ENCODE measurements around the gene SBNO1.
"Not testable (repeated sequence)": the region's sequence is repeated elsewhere in the genome, so short reads cannot be mapped to it uniquely, and the experiment has no call there.

Gene SBNO1

DNA sequence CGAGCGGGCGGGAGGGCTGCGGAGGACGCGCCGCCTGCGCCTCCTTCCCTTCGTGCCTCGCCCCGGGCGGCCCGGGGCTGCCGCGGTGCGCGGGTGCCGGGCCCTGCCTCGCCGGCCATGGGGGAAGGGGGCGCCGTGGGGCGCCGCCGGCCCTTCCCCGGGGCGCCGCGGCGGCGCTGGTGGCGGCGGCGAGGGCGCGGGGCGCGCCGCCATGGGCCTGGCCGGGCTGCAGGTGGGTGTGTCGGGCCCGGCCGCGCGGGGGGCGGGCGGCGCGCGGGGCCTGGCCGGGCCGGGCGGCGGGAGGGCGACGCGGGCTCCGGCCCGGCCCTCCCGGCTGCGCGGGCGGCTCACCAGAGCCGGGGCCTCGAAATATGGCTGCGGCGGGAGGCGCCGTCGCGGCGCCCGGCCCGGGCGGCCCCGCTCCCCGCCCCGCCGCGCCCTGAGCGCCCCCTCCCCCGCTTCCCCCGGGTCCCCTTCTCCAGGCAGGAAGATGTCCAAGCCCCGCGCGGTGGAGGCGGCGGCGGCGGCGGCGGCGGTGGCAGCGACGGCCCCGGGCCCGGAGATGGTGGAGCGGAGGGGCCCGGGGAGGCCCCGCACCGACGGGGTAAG, 24.4 kb upstream of the SBNO1 start:
- DNase-seq (ENCODE audit: low read depth in 2 of 2) = no peak

DNA sequence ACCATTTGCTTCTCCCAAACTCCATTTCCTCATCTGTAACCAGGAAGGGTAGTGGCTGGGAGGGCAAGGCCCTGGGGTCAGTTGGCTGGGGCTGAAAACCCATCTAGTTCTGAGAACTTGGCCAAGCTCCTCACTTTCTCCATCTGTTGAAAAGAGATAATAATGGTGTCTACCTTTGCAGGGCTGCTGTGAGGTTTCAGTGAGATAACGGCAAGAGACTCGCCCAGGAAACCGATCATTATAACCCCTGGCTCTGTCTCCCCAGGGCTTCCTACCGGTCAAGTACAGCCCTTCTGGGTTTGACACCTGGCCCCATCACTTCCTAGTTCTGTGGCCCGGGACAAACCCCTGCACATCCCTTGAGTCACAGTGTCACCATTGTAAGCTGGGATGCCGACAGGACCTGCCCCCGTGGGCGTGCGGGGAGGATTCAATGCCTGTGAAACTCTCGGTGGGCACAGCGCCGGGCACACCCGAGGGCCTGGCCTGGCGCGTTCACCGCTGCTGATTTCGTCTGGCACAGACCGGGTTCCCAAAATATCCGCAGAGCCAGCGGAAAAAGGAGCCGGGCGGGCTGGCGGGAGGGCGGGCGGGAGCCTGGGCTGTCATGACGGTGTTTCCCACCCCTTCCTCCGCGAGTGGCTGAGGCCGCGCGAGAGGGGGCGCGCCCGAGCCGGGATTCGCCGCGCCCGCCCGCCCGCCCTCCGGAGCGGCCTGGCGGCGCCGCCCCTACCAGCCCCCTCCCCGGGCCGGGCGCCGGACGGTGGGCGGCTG, 23.7 kb upstream of the SBNO1 start:
- DNase-seq (ENCODE audit: low read depth in 2 of 2) = peak; percentile 63 to 70

DNA sequence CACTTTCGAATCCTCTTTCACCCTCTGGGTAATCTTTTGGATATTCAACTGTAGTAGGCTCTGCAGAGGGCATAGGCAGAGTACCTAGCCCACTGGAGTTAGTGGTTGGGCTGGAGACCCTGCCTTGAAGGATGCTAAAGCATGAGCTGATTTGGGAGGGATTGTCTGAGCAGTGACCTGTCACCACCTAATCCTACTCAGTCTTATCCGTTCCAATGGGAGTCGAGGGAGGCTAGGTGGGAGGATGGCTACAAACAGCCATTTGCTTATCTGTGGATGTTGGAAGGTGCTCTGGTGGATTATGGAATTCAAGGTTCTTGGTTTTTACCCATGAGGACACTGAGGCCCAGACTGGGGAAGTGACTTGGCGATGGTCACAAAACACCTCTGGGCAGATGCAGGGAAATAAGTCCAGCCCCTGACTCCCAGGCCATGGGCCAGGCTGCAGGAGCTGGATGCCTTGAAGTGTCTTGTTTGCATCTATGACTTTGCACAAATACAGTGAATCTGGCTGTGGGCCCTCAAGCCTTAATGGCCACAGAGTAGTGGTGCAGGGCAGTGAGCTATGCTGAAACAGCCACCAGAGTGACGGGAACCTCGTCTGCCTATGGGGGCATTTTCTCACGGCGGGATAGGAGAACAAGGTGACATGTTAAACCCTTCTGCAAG, 23.0 kb upstream of the SBNO1 start:
- no peak for DNase-seq (ENCODE audit: low read depth in 2 of 2)

DNA sequence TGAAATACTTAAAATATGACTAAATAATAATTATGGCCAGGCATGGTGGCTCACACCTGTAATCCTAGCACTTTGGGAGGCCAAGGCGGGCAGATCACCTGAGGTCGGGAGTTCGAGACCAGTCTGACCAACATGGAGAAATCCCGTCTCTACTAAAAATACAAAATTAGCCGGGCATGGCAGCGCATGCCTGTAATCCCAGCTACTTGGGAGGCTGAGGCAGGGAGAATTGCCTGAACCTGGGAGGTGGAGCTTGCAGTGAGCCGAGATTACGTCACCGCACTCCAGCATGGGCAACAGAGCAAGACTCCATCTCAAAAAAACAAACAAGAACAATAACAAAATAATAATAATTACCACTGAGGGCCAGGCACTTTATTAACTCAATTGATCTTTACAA, 20.9 kb upstream of the SBNO1 start:
- DNase-seq (ENCODE audit: low read depth in 2 of 2) = not testable (repeated sequence)

DNA sequence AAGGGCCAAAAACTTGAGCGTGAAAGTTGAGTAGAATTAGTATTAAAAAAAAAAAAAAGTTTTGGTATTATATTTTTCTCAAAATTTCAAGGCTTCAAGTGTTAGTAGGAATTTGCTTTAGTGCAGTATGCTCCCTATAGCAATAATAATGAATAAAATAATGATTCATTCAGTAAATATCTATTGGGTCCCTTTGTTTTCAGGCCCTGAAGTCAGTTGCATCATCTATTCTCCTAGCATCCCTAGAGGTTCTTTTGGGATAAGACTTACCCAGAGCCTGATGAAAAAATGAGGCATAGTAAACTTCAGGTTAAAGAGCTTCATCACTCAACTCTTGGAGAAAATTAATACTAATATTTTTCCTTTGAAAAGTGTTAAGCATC, 20.3 kb upstream of the SBNO1 start:
- no peak for DNase-seq (ENCODE audit: low read depth in 2 of 2)

DNA sequence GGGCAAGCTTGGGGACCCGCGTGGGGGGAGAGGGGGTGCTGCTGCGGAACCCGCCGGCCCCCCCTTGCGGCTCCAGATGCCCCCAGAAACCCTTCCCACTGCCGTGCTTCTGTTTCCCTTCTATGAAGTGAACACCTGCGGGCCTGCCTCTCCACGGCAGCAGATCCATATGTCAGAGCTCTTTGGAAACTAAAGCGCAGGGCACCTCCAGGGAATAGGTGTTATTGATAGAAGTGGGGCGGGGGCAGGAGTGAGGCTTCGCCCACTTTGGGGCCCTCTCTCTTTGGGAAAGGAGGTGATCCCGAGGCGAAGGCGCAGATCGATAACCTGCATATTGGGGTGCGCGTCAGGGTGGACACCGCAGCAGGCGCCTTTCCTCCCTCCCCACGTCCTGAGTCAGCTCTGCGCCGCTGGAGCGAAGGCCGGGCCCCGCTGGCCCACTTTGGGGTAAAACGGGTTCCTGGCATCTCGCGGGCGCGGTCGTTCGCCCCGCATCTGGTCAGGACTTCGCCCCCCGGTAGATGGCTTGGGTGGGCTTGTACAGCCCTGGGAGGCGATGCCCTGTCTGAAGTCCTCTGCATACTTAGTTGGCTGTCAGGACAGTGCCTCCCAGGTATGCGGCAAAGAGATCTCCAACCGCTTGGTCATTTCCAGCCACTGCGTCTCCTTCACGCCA, 19.8 kb upstream of the SBNO1 start:
- peak; percentile 11 to 13 for DNase-seq (ENCODE audit: low read depth in 2 of 2)

DNA sequence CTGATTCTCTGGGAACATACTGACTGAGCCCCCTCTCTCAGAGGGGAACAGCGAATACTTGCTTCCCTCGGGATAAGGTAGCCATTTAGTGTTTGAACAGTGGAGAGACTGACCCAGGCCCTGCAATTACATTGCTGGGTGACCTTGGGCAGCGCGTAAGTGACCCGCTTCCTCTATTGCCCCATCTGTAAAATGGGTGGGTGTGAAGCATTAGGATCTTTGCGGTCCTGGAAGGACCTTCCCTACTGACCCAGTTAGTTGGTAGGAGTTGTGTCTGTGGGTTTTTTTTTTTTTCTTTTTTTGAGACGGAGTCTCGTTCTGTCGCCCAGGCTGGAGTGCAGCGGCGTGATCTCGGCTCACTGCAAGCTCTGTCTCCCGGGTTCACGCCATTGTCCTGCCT, 18.0 kb upstream of the SBNO1 start:
- DNase-seq (ENCODE audit: low read depth in 2 of 2) = no peak

DNA sequence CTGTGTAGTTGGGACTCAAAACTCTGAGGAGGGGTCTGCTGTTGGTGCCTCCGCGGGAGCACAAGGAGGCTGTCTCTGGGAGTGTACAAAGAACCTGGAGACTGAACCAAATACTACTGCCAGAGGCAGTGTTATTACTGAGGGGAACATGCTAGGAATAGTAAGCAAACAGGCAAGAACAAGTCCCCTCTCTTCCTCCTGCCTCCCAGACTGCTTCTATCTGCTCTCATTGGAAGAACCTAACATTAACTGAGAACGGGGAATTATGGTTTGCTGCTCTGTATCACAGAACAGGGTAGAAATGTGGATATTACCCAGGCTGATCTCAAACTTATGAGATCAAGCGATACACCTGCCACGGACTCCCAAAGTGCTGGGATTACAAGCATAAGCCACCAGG, 14.7 kb upstream of the SBNO1 start:
- no peak for DNase-seq (ENCODE audit: low read depth in 2 of 2)

DNA sequence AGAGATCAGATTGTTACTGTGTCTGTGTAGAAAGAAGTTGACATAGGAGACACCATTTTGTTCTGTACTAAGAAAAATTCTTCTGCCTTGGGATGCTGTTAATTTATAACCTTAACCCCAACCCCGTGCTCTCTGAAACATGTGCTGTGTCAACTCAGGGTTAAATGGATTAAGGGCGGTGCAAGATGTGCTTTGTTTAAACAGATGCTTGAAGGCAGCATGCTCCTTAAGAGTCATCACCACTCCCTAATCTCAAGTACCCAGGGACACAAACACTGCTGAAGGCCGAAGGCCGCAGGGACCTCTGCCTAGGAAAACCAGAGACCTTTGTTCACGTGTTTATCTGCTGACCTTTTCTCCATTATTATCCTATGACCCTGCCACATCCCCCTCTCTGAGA, 7.8 kb upstream of the SBNO1 start:
- DNase-seq (ENCODE audit: low read depth in 2 of 2) = not testable (repeated sequence)

DNA sequence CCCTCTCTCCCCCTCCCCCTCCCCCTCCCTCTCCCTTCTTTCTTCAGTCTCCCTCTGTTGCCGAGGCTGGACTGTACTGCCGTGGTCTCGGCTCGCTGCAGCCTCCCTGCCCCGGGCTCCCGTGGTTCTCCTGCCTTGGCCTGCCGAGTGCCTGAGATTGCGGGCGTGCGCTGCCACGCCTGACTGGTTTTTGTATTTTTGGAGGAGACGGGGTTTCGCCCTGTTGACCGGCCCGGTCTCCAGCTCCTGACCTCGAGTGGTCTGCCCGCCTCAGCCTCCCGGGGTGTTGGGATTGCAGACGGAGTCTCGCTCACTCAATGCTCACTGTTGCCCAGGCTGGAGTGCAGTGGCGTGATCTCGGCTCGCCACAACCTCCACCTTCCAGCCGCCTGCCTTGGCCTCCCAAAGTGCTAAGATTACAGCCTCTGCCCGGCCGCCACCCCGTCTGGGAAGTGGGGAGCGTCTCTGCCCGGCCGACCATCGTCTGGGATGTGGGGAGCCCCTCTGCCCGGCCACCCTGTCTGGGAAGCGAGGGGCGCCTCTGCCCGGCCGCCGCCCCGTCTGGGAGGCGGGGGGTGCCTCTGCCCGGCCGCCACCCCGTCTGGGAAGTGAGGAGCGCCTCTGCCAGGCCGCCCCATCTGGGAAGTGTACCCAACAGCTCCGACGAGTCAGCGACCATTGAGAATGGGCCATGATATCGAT, 7.2 kb upstream of the SBNO1 start:
- not testable (repeated sequence) for DNase-seq (ENCODE audit: low read depth in 2 of 2)

DNA sequence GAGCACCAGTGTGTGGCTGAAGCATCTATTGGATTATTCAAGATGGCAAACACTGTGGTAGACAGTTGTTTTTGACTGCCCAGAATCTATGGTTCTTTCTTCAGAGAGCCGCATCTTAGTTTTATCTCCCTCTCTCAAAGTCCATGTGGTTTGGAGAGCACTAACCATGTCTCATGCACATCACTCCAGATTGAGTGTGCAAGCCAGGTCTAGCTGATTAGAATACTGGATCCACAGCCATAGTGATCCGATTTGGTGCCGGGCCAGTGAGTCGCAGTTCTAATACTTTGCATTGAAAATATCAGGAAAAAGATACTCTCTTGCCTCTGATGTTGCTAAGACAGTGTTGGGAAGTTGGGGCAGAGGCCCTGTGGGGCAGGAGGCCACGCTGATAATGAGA, 4.6 kb upstream of the SBNO1 start:
- no peak for DNase-seq (ENCODE audit: low read depth in 2 of 2)

DNA sequence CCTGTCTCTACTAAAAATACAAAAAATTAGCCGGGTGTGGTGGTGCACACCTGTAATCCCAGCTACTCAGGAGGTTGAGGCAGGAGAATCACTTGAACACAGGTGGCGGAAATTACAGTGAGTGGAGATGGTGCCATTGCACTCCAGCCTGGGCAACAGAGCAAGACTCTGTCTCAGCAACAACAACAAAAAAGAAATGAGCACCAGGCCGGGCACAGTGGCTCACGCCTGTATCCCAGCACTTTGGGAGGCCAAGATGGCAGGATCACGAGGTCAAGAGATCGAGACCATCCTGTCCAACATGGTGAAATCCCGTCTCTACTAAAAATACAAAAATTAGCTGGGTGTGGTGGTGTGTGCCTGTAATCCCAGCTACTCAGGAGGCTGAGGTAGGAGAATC, 3.8 kb upstream of the SBNO1 start:
- not testable (repeated sequence) for DNase-seq (ENCODE audit: low read depth in 2 of 2)

DNA sequence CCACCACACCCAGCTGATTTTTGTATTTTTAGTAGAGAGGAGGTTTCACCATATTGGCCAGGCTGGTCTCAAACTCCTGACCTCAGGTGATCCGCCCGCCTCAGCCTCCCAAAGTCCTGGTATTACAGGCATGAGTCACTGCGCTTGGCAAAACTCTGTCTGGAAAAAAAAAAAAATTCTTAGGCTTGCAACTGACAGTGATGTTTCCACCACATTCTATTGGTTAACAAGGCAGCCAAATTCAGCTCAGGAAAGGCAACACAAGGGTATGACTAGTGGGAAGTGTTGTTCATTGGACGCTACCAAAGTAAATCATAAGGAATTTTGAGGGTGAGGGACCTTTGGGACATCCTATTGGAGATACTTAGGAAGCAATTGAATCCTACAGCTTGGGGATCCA, 2.9 kb upstream of the SBNO1 start:
- DNase-seq (ENCODE audit: low read depth in 2 of 2) = no peak

DNA sequence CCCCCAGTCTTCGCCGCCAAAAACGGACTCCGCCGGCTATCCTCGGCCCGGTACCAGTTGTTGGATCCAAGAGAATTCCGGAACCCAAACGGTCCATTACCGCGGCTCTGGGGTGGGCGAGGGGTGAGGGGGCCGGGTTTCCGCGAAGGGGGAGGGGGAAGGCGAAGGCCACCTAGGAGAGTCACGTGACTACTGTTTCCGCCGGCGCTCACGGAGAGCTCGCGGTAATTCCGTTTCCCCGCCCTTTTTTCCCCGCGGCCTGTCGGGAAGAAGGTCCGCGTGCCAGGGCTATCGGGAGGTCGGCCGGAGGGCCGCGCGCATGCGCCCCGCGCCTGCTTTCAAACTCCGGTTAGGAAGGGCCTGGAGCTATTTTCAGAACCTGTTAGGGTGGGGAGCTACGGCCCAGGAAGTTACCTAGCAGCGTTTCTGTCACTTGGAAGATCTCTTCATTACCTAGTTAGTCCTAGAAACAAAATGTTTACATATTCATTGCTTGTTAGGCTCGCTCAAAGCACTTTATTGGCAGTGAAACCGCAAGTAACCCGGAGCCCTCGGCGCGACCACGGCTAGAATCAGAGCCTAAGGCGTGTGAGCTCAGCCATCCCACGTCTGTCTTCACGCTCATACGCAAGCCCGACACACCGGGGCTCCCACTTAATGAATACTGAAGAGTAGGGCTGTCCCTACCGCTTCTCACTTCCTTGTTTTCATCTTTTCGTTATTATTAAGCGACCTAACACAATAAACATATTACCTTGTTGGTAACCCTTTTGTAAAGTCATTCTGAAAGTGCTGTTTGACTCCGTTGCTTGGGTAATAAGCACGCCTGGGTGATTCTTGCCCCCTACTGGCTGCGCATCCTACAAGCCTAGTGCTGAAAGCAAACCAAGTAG, 624 bp upstream of the SBNO1 start:
- peak; percentile 92 to 96 for DNase-seq (ENCODE audit: low read depth in 2 of 2)

DNA sequence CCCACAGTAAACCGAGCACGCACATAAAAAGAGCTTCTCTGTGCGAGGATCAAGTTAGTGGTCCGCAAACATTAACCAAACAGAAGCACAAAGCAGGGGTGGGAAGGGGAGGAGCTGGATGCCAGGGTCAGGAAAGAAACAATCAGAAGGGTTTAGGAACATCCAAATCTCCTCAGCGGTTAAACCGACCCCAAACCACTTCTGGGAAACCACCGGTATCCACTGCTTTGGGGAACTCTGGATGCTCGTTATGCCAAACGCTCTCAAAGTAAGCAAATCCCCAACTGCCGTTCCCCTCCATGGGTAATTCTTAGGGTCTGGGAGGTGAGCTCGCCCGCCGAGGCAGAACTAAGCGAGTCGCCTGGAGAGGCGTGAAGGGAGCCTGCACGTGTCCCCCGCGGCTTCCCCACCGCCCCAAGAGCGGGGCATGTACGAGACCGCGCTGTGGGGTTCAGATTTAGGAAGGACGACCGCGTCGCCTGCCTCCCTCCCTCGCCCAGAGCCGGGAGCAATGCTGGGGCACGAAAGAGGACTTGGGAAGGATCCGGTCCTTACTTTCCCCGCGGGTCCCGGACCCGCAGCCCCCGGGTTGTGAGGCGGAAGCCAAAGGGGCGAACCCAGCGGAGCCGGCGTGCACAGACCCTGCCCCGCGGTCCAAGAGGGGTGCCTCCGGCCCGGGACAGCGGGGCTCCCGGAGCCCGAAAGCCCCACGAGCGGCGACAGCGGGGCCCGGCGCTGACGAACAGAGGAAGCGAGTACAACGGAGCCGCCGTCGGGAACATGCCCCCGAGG, 711 bp downstream of the SBNO1 start:
- DNase-seq (ENCODE audit: low read depth in 2 of 2) = peak; percentile 11 to 16

DNA sequence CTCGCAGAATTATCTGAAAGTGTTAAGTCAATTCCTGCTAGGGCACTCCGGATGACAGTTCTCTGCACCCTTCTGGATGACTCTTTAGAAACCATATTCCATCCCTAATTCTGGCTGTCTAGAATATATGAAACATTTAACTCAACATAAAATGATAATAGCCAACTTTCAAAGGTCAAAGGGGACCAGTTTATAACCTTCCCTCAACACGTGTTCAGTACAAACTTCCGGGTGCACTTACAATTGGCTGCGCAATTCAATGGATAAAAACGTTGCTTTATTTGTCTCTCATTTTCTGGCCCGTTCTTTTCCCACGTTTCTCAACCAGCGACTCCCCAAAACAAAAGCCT, 1.3 kb downstream of the SBNO1 start:
- peak in 1 of 2 donors; percentile 10 for DNase-seq (ENCODE audit: low read depth in 2 of 2)

DNA sequence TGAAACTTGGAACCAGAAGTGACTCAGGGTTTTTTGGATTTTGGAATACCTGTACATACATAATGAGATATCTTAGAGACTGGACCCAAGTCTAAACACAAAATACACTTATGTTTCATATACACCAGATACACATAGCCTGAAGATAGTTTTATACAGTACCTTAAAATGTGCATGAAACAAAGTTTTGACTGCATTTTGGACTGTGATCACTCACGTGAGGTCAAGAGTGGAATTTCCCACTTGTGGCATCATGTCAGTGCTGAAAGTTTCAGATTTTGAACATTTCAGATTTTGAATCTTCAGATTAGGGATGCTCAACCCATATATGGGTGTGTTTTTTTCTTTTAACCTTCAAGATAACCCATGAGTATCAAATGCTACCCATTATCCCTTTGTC, 6.6 kb downstream of the SBNO1 start:
- no peak for DNase-seq (ENCODE audit: low read depth in 2 of 2)

DNA sequence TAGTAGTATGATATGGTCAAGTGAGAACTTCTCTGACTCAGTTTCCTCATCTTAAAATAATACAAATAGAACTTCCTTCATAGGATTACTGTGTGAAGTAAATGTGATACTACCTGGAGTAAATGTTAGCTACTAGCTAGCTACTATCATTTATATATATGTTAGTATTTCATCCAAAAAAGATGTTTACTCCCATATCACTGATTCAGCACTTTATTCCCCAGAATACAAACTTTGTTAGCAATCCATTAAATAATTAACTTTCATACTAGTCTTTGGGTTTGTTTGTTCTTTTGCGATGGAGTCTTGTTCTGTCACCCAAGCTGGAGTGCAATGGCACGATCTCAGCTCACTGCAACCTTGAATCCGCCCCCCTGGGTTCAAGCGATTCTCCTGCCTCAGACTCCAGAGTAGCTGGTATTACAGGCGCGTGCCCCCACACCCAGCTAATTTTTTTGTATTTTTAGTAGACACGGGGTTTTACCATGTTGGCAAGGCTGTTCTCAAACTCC, 8.4 kb downstream of the SBNO1 start:
- DNase-seq (ENCODE audit: low read depth in 2 of 2) = no peak

DNA sequence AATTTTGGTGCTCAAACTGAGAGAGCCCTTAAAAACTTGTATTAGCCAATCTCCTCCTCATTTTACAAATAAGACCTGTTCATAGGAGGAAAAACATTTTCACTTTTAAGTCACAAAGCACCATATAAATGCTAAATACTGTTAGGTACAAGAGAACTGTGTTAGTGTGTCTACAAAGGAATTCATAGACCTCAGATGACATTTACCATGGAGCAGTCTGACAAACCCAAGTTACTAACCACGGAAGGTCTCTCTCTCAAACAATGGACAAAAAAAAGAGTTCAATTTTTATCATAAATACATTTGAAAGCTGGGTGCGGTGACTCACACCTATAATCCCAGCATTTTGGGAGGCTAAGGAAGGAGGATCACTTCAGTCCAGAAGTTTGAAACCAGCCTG, 10.0 kb downstream of the SBNO1 start:
- no peak for DNase-seq (ENCODE audit: low read depth in 2 of 2)

DNA sequence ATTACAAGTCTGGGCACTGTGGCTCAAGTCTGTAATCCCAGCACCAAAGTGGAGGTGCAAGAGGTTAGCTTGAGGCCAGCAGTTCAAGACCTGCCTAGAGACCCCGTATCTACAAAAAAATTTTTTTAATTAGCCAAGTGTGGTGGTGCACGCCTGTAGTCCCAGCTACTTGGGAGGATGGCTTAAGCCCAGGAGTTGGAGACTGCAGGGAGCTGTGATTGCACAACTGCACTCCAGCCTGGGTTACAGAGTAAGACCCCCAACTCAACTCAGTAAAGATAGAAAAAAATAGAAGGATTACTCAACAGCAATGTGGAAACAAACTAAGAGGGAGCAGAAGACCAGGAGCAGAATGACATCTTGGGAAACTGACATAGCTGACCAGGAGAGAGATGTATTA, 13.3 kb downstream of the SBNO1 start:
- DNase-seq (ENCODE audit: low read depth in 2 of 2) = no peak
